Stomach (tissue), 19 donors: ENCODE data around the gene RNF182. TPM values are rescaled to one million over a fixed set of nuclear protein-coding genes. Genes with fewer than 3 reads are reported as not detected.
"Not testable (repeated sequence)": the region's sequence is repeated elsewhere in the genome, so short reads cannot be mapped to it uniquely, and the experiment has no call there.

Experiments
- DNase-seq, 2 donors: peaks; one replicate each; pipeline versions ENCODE4 v3.0.0 to v3.0.0-alpha.2; 2013 to 2019
- H3K27ac ChIP-seq, 5 donors: fragments of 200-600 bp in 4 of 5; sonication (generic) in 4 of 5; one replicate each; pipeline ENCODE4 v1.5.1; 2013 to 2019; ENCODE audit warnings: mild to moderate bottlenecking in 1 of 5, moderate library complexity in 1 of 5
- H3K27me3 ChIP-seq, 3 donors: fragments of 200-600 bp; sonication (generic); one replicate each; pipeline ENCODE4 v1.5.1; 2017 to 2019; ENCODE audit warnings: mixed run types in 1 of 3
- H3K36me3 ChIP-seq, 4 donors: fragments of 200-600 bp; sonication (generic); 1 replicate in 3 of 4; 2 replicates in 1 of 4; pipeline ENCODE4 v1.5.1; 2016 to 2019
- H3K4me1 ChIP-seq, 4 donors: fragments of 200-600 bp; sonication (generic); one replicate each; pipeline ENCODE4 v1.5.1; 2016 to 2019
- H3K4me3 ChIP-seq, 4 donors: fragments of 200-600 bp; sonication (generic) in 3 of 4; one replicate each; pipeline ENCODE4 v1.5.1; 2016 to 2019; ENCODE audit warnings: mild to moderate bottlenecking in 1 of 4
- H3K9me3 ChIP-seq, 4 donors: fragments of 200-600 bp; sonication (generic); one replicate each; pipeline ENCODE4 v1.5.1; 2016 to 2019
- CTCF ChIP-seq, 7 experiments: fragments of 450-650 bp in 4 of 7; fragments of 200-600 bp in 3 of 7; sonication (generic) in 3 of 7; IDR thresholded peaks; one replicate each; pipeline ENCODE4 v1.5.1; 2016 to 2019; ENCODE audit warnings: antibody characterized with exemption in 7 of 7, control low read depth in 2 of 7, mild to moderate bottlenecking in 1 of 7
- EP300 ChIP-seq: sonication (generic); formaldehyde crosslinking; IDR thresholded peaks from one replicate; pipeline ENCODE4 v1.6.1; 2017; ENCODE audit warnings: antibody characterized with exemption
- POLR2A ChIP-seq, 4 donors: fragments of 450-650 bp; IDR thresholded peaks; one replicate each; pipeline ENCODE4 v1.6.1; 2016; ENCODE audit warnings: antibody characterized with exemption in 4 of 4, control low read depth in 2 of 4, mild to moderate bottlenecking in 1 of 4, moderate library complexity in 1 of 4
- POLR2AphosphoS5 ChIP-seq, 3 donors: sonication (generic); formaldehyde crosslinking; IDR thresholded peaks; one replicate each; pipeline ENCODE4 v1.6.1; 2016; ENCODE audit warnings: antibody characterized with exemption in 3 of 3
- WGBS, 5 donors: extraction: QIAGEN DNeasy Blood & Tissue Kit in 3 of 5; methylation state at CpG; one replicate each; pipeline versions ENCODE4 v1.1.5 to v1.1.7; 2013 to 2018; 5-methylcytosine and 5-hydroxymethylcytosine counted together
- intact Hi-C: fragments of 100-400 bp; cut with DNase I; formaldehyde crosslinking; loops from one replicate; pipeline ENCODE4 v1.15.1; 2023; ENCODE audit warnings: low total_unique reads
- long read RNA-seq, 10 donors: transcript quantifications; one replicate each; lab custom pipeline, GENCODE V29; 2026
- polyA plus RNA-seq, 3 donors: library from polyadenylated mRNA; stranded (reverse); fragments of 200-250 nt; gene quantifications; one replicate each; pipeline ENCODE4 v1.2.3, GENCODE V29; 2013
- total RNA-seq, 5 donors: library from RNA; depleted of rRNA; stranded (reverse); fragments of >200 nt; gene quantifications; one replicate each; pipeline versions ENCODE4 v1.1.0 to v1.2.3, GENCODE V29; 2014 to 2016
- donor health status: healthy with polysubstance abuse.
- donor health status: Bipolar disorder and iron deficiency.
- donor health status: healthy.

Gene RNF182, protein sequence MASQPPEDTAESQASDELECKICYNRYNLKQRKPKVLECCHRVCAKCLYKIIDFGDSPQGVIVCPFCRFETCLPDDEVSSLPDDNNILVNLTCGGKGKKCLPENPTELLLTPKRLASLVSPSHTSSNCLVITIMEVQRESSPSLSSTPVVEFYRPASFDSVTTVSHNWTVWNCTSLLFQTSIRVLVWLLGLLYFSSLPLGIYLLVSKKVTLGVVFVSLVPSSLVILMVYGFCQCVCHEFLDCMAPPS
- total RNA-seq = under 1 TPM in 1 of 5 donors, not detected in 4; 0.18 TPM
- polyA plus RNA-seq = under 1 TPM in 1 of 3 donors, not detected in 2; 0.10 TPM
- long read RNA-seq, donor 1 = 0 reads
- long read RNA-seq, donor 2 = 0 reads
- long read RNA-seq, donor 3 = 0 reads
- long read RNA-seq, donor 4 = 0 reads
- long read RNA-seq, donor 5, partial matches to known transcripts = 0 of 1 reads
- long read RNA-seq, donor 5, other reads (novel, unspliced or antisense) = 0 of 1 reads
- long read RNA-seq, donor 6 = 0 reads
- long read RNA-seq, donor 7 = 0 reads
- long read RNA-seq, donor 8, partial matches to known transcripts = 0 of 1 reads
- long read RNA-seq, donor 8, other reads (novel, unspliced or antisense) = 0 of 1 reads
- long read RNA-seq, donor 9, partial matches to known transcripts = 0 of 1 reads
- long read RNA-seq, donor 9, other reads (novel, unspliced or antisense) = 0 of 1 reads
- long read RNA-seq, donor 10 = 0 reads

- H3K27ac ChIP-seq = peak within 1 kb of the TSS in 1 of 5 donors; percentile 6
- peaks cover 13 to 21% (median 19%) of the 10 kb centered on the region in 4 donors for H3K4me1 ChIP-seq
- H3K4me3 ChIP-seq = peak within 1 kb of the TSS; percentile 35 to 49 (median 45)
- 2 to 8% (median 5%) methylated on average over 22 to 61 of the region's 65 CpGs for WGBS, 5 donors
- DNase-seq = peak in 1 of 2 donors; percentile 27
- peaks cover 0 to 76% (median 51%) of the 10 kb centered on the region in 3 donors for H3K27me3 ChIP-seq
- intact Hi-C loops = no loop called here
- H3K9me3 ChIP-seq = no peaks in the 10 kb centered on the region
- TF ChIP-seq CTCF (IDR thresholded peaks at IDR 0.05) (no peak), POLR2AphosphoS5 (IDR thresholded peaks at IDR 0.05) (no peak), EP300 (no peak), POLR2A (IDR thresholded peaks at IDR 0.05) (no peak)
- no peaks in the 10 kb centered on the region for H3K36me3 ChIP-seq
Measured at GRCh38 chr6:13924949-13925881, at the start of gene RNF182. Gene RNF182, plus strand, starts transcription at chr6:13924952. Its CDS starts 52,168 bp downstream, at chr6:13977120.

DNA sequence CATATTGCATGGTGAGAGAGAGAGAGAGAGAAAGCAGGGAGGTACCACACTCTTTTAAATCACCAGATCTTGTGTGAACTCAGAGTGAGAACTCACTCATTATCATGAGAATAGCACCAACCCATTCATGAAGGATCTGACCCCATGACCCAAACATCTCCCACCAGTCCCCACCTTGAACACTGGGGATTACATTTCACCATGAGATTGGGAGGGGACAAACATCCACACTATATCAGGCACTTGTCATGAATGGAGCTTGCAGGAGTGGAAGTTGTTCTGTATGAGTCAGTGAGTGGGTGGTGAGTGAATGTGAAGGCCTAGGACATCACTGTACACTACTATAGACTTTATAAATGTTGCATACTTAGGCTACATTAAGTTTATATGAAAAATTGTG lies 47.7 kb upstream of the RNF182 start:
- intact Hi-C loops = no loop called here
- H3K27ac ChIP-seq = no peak overlapping the region
- TF ChIP-seq CTCF (IDR thresholded peaks at IDR 0.05) (no peak), POLR2A (IDR thresholded peaks at IDR 0.05) (no peak), POLR2AphosphoS5 (IDR thresholded peaks at IDR 0.05) (no peak), EP300 (no peak)
- no peak for DNase-seq
- H3K27me3 ChIP-seq = no peaks in the 10 kb centered on the region
- peaks cover 0 to 8% (median 4%) of the 10 kb centered on the region in 4 donors for H3K9me3 ChIP-seq
- H3K36me3 ChIP-seq = no peaks in the 10 kb centered on the region
- no peak overlapping the region for H3K4me3 ChIP-seq
- H3K4me1 ChIP-seq = peaks cover 11 to 15% (median 14%) of the 10 kb centered on the region in 4 donors

DNA sequence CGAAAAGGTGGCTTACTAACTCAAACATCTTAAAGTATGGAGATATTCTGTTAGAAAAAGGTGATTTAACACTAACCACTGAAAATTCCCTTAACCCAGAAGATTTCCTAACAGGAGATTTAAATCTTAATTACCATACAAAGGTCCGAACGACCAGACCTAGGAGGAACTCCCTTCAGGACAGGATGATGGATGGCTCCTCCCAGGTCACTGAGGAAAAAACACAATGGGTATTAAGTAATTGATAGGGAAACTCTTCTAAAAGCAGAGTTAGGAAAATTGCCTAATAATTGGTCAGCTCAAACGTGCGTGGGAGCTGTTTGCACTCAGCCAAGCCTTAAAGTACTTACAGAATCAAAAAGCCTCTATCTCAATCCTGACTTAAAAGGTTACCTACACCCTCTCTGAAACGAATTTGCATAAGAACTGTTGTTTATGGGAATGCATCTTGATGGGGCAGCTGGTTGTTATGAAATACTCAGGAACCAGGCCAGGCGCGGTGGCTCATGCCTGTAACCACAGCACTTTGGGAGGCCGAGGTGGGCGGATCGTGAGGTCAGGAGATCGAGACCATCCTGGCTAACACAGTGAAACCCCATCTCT lies 44.6 kb upstream of the RNF182 start:
- 67 to 76% (median 74%) methylated on average over 11 to 12 of the region's 12 CpGs for WGBS, 5 donors
- H3K4me1 ChIP-seq, DNase-seq, H3K9me3 ChIP-seq, H3K36me3 ChIP-seq, H3K27me3 ChIP-seq, H3K27ac ChIP-seq, intact Hi-C loops, H3K4me3 ChIP-seq: not testable (repeated sequence)

GRCh38 chr6:13881621-13882165 lies 43.1 kb upstream of the RNF182 start:
- H3K27me3 ChIP-seq = no peaks in the 10 kb centered on the region
- DNase-seq = no peak
- intact Hi-C loops = no loop called here
- H3K4me1 ChIP-seq = no peaks in the 10 kb centered on the region
- TF ChIP-seq CTCF (IDR thresholded peaks at IDR 0.05) = no peak
- WGBS, 5 donors = 45 to 69% (median 53%) methylated on average over 9 of the region's 9 CpGs
- no peak overlapping the region for H3K27ac ChIP-seq
- no peaks in the 10 kb centered on the region for H3K36me3 ChIP-seq
- no peak overlapping the region for H3K4me3 ChIP-seq
- H3K9me3 ChIP-seq = peaks cover 0 to 8% (median 4%) of the 10 kb centered on the region in 4 donors
